HL-60 (cell line): ENCODE measurements around the gene MAP3K8.

Experiments used
- DNase-seq, 2 experiments: peaks; one replicate each; pipeline ENCODE4 v3.0.0-alpha.2; 2010 to 2020; ENCODE audit warnings: low read depth in 1 of 2, low spot score in 1 of 2
- H3K27ac ChIP-seq: fragments of 250-450 bp; sonication (Bioruptor Pico); replicated peaks from 2 replicates; pipeline ENCODE4 v1.5.1; 2020; ENCODE audit warnings: mild to moderate bottlenecking, moderate library complexity
- H3K27me3 ChIP-seq: fragments of 250-450 bp; sonication (Bioruptor Pico); 2 replicates; pipeline ENCODE4 v1.5.1; 2021; ENCODE audit warnings: mild to moderate bottlenecking, moderate library complexity; ENCODE audit not compliant: insufficient read depth, poor library complexity, severe bottlenecking
- H3K4me3 ChIP-seq: replicated peaks from 2 replicates; pipeline ENCODE4 v1.5.1; 2011; ENCODE audit warnings: mild to moderate bottlenecking, control low read depth, low read length; ENCODE audit not compliant: insufficient read depth
- GABPA ChIP-seq: IDR thresholded peaks from 2 replicates; pipeline ENCODE4 v1.6.1; 2012; ENCODE audit warnings: low read depth
- POLR2AphosphoS5 ChIP-seq: IDR thresholded peaks from 2 replicates; pipeline ENCODE4 v1.6.1; 2012; ENCODE audit warnings: low read depth
- SPI1 ChIP-seq: IDR thresholded peaks from 2 replicates; pipeline ENCODE4 v1.6.1; 2012; ENCODE audit warnings: low read depth, mild to moderate bottlenecking, borderline replicate concordance
- TF ChIP-seq, protein P1 (sequence below): IDR thresholded peaks from one replicate; pipeline ENCODE4 v1.5.1; 2011; ENCODE audit warnings: low read length, control low read depth, inconsistent platforms; ENCODE audit not compliant: insufficient read depth
- TF ChIP-seq, protein P2 (sequence below): IDR thresholded peaks from 2 replicates; pipeline ENCODE4 v1.6.1; 2012; ENCODE audit warnings: low read depth; ENCODE audit not compliant: insufficient replicate concordance

The MAP3K8 gene

DNA sequence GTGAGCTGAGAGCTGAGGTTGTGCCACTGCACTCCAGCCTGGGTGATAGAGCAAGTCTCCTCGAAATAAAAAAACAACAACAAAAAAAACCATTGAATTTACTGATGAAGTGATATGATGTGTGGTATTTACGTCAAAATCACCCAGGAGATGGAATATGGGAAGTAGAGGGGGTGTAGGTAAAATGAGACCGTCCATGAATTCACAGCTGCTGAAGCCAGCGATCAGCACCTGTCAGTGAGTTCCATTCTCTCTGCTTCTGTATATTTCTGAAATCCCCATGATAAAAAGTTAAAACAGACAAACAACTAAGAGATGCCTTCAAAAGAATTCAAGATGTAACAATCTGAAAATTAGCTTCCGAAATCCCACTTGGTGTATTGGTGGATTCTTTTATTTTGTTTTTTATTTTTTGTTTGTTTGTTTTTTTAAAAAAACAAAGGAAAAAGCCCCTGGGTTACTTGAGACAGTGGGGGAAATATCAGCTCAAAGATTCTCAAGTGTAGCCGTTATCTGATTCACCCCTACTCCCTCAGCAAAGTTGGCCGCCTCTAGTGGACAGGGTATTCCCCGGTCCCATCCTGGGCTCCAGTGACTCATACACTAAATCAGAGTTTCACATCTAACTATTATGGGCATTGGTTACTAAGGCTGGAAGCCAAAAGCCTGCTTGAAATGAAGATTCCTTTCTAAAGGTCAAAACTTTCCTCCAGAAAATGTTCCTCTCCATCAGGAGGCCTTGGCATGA lies 76.4 kb downstream of the MAP3K8 start:
- Histone ChIP-seq H3K27me3 (no peaks in the 10 kb centered on the region), H3K27ac (no peak overlapping the region), H3K4me3 (no peak overlapping the region)
- no peak for TF ChIP-seq SPI1
- TF ChIP-seq, protein P1, sequence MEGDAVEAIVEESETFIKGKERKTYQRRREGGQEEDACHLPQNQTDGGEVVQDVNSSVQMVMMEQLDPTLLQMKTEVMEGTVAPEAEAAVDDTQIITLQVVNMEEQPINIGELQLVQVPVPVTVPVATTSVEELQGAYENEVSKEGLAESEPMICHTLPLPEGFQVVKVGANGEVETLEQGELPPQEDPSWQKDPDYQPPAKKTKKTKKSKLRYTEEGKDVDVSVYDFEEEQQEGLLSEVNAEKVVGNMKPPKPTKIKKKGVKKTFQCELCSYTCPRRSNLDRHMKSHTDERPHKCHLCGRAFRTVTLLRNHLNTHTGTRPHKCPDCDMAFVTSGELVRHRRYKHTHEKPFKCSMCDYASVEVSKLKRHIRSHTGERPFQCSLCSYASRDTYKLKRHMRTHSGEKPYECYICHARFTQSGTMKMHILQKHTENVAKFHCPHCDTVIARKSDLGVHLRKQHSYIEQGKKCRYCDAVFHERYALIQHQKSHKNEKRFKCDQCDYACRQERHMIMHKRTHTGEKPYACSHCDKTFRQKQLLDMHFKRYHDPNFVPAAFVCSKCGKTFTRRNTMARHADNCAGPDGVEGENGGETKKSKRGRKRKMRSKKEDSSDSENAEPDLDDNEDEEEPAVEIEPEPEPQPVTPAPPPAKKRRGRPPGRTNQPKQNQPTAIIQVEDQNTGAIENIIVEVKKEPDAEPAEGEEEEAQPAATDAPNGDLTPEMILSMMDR: no peak
- no peak for TF ChIP-seq POLR2AphosphoS5
- TF ChIP-seq GABPA: no peak
- TF ChIP-seq, protein P2, sequence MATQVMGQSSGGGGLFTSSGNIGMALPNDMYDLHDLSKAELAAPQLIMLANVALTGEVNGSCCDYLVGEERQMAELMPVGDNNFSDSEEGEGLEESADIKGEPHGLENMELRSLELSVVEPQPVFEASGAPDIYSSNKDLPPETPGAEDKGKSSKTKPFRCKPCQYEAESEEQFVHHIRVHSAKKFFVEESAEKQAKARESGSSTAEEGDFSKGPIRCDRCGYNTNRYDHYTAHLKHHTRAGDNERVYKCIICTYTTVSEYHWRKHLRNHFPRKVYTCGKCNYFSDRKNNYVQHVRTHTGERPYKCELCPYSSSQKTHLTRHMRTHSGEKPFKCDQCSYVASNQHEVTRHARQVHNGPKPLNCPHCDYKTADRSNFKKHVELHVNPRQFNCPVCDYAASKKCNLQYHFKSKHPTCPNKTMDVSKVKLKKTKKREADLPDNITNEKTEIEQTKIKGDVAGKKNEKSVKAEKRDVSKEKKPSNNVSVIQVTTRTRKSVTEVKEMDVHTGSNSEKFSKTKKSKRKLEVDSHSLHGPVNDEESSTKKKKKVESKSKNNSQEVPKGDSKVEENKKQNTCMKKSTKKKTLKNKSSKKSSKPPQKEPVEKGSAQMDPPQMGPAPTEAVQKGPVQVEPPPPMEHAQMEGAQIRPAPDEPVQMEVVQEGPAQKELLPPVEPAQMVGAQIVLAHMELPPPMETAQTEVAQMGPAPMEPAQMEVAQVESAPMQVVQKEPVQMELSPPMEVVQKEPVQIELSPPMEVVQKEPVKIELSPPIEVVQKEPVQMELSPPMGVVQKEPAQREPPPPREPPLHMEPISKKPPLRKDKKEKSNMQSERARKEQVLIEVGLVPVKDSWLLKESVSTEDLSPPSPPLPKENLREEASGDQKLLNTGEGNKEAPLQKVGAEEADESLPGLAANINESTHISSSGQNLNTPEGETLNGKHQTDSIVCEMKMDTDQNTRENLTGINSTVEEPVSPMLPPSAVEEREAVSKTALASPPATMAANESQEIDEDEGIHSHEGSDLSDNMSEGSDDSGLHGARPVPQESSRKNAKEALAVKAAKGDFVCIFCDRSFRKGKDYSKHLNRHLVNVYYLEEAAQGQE: no peak
- DNase-seq: no peak

DNA sequence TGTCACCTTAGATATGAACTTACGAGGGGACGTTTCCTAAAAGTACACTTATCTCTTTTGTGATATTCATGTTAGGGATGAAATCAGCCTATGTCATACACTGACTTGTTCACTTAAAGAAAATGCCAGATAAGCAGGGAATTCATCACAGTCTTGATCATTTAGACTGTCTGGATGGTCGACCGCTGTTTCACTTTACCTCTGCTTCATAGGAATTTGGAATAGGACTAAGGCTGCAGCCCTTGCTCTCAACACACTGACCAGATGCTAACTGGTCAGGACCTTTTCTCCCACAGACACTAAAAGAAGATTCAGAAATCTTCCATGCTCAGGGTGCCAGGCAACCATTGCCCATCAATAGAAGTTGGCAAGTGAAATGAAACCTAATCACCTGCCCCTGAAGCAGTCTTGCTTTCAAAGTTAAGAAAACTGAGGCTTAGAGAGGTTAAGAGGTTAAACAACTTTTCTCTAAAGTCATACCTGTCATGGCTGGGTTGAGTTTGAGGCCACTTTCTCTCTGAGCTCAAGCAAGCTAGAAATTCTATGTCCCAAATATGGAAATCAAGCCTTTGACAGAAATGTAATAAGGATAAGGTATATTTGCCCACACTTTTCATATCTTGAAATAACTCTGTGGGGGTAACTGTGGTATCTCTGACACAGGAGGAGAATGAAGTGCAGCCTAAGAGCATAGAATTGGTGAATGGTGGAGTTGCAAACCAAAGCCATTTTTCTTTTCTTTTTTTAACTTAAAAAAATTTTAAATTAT lies 77.1 kb downstream of the MAP3K8 start:
- Histone ChIP-seq H3K4me3 (no peak overlapping the region), H3K27ac (no peak overlapping the region), H3K27me3 (no peaks in the 10 kb centered on the region)
- TF ChIP-seq GABPA: no peak
- TF ChIP-seq SPI1: no peak
- TF ChIP-seq, protein P1: no peak
- TF ChIP-seq, protein P2: no peak
- no peak for TF ChIP-seq POLR2AphosphoS5
- DNase-seq: no peak
